RKO (cell line): ENCODE results near the gene IGFL1.
A peak's percentile ranks its signal among the peaks of the same experiment; 100 is the strongest.
"Not testable (repeated sequence)": the region's sequence is repeated elsewhere in the genome, so short reads cannot be mapped to it uniquely, and the experiment has no call there.

Source experiments
- DNase-seq: peaks from one replicate; pipeline ENCODE4 v3.0.0-alpha.2; 2016; ENCODE audit warnings: low spot score

IGFL1 gene

GRCh38 chr19:46271481-46272197, 42.1 kb downstream of the IGFL1 start:
- DNase-seq: peak; percentile 55

DNA sequence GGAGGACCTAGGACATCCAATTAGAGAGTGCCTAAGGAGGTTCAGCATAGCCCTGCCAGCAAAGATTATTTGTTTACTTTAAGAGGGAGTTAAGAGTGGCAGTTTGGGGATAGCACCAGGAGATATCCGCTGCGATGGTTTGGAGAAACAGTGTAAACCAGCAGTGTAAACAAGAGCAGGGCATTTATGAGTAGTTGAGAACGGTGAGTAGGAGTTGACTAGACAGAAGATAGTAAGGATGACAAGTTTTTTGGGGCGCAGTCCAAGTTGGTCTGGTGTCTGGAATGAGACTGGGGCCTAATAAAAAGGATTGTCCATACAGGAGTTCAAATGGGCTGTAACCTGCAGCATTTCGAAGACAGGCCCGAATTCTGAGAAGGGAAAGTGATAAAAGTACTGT, 44.4 kb downstream of the IGFL1 start:
- not testable (repeated sequence) for DNase-seq

DNA sequence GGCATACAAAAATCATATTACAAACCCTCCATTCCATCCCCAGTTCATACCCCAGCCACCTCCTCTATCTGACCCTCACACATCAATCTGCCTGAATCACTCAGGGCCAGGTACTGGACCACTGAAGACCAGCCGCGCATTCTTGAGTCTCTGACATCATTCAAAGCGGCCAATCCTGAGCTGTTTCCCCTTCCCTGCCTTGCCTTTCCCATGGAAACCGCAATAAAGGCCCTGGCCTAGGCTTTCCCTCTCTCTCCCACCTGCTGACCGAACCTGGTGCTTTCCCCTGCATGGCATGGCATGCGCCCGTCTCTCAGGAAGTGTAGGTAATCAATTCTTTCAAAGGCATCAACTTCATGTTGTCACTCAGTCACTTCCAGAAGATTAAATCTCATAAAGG, 49.6 kb downstream of the IGFL1 start:
- no peak for DNase-seq
